Skin epidermis (tissue), 12 donors: Measurements from ENCODE around the gene GPR157.

Experiments
- H3K27ac ChIP-seq, 21 experiments: fragments of 200-600 bp; sonication (generic) in 11 of 21; one replicate each; pipeline ENCODE4 v1.5.0; 2020; ENCODE audit warnings: mild to moderate bottlenecking in 3 of 21, inconsistent platforms in 2 of 21, moderate library complexity in 2 of 21
- H3K4me3 ChIP-seq, 7 experiments: fragments of 200-600 bp; sonication (generic) in 2 of 7; one replicate each; pipeline ENCODE4 v1.5.0; 2020; ENCODE audit warnings: inconsistent platforms in 2 of 7, mild to moderate bottlenecking in 2 of 7, moderate library complexity in 1 of 7

GPR157 gene

DNA sequence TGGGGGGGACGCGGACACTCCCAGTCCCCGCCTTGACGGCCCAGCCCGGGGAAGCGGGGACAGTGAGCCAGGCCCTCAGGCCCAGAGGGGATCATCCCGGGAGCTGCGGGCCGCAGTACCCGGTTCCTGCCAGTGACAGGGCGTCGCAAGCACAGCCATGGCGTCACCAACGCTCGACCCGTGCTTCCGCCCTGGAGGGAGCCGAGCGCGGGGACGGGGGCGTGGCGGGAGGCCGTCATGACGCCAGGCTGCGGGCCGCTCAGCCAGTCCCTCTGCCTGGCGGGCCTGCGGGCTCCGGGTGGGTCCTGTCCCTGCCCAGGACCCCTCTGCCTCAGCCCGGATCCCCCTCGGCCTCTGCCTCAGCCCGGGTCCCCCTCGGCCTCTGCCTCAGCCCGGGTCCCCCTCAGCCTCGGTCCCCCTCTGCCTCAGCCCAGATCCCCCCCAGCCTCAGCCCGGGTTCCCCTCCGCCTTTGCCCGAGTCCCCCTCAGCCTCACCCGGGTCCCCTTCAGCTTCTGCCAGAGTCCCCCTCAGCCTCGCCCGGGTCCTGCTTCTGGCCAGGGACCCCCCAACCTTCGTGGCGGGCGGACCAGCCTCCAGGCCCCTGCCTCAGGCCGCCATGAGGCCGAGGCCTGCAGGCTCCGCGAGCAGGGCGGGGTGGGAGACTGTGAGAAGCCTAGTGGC, 57.2 kb downstream of the GPR157 start:
- Histone ChIP-seq H3K4me3 (no peak overlapping the region), H3K27ac (peak overlapping the region in 6 of 21 experiments; percentile 34 to 66 (median 37))

DNA sequence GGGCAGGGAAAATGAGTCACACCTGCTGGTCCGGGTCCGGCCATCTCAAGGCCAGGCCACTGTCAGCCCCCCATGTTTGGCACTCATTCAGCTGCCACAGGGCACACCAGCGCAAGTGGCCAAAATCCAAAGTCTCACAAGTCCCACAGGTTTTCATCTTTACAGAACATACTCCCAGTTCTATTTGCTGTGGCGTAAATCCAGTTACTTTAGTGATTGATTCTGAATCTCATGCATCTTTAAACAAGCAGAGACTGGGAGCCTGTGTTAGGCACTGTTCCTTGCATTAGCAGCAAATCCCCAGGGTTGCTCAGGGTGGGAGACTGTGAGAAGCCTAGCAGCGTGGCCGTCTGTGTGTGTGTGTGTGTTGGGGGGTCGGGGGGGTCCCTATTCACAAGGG, 58.4 kb downstream of the GPR157 start:
- H3K27ac ChIP-seq: peak overlapping the region in 9 of 21 experiments; percentile 22 to 84 (median 48)

DNA sequence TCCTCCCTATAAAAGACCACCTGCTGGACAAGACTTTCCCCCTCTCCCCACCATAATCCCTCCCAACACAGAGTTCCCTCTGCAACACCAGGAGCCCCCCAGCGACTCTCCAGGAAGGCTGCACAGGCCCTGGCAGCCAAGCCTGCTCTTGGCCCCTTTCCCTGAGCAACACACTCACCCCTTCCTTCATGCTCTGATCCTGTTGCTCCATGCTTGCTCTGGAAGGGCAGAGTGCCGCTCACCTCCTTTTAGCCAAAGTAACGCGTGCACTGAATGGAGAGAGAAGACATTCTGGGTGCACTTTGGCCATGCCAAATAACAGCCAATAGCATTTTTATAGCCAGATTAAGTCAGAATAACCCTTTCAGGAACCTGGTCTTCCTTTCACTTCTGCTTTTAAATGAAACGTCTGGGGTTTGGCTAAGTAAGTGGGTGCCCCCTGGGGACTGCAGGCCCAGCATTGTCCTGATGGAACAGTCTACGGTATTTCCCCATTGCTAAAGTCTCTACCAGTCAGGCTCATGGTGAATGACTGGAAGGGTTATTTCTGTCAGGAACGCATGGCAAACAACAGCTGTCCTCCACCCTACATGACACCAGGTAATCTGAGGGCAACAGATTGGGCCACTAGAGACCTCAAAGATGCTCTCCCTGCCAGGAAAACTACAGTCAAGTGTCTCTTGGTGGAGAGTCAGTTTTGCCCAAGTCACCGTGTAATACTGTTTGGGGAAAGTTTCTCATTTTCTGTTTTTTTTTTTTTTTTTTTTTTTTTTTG, 59.4 kb downstream of the GPR157 start, which contains the start of gene SLC2A5:
Gene SLC2A5 (minus strand): TSS at position 310 of the 775 bp plus-strand sequence. CDS start 99 bp downstream, at position 211.
- Histone ChIP-seq H3K27ac (peak within 1 kb of the TSS in 20 of 21 experiments; percentile 8 to 84 (median 46)), H3K4me3 (peak within 1 kb of the TSS in 1 of 7 experiments; percentile 5)

More for the DNA sequence above, 58.4 kb downstream of the GPR157 start:
- H3K4me3 ChIP-seq: no peak overlapping the region

DNA sequence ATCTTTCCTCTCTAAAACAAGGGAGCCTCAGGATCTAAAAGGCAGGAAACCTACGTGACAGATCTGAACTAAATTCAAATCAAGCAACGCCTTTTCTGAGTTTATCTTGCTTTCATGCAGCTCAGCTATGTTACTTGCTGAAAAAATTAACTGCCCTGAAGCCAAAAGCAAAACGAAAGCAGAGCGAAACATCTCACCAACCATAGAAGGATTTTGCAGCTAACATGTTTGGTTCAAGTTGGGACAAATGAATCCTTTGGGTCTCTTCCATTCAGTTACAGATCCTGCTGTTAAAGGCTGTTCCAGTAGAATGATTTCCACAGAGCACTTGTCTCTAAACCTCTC, 59.9 kb downstream of the GPR157 start:
- H3K27ac ChIP-seq: peak overlapping the region in 19 of 21 experiments; percentile 8 to 84 (median 48)
- no peak overlapping the region for H3K4me3 ChIP-seq

DNA sequence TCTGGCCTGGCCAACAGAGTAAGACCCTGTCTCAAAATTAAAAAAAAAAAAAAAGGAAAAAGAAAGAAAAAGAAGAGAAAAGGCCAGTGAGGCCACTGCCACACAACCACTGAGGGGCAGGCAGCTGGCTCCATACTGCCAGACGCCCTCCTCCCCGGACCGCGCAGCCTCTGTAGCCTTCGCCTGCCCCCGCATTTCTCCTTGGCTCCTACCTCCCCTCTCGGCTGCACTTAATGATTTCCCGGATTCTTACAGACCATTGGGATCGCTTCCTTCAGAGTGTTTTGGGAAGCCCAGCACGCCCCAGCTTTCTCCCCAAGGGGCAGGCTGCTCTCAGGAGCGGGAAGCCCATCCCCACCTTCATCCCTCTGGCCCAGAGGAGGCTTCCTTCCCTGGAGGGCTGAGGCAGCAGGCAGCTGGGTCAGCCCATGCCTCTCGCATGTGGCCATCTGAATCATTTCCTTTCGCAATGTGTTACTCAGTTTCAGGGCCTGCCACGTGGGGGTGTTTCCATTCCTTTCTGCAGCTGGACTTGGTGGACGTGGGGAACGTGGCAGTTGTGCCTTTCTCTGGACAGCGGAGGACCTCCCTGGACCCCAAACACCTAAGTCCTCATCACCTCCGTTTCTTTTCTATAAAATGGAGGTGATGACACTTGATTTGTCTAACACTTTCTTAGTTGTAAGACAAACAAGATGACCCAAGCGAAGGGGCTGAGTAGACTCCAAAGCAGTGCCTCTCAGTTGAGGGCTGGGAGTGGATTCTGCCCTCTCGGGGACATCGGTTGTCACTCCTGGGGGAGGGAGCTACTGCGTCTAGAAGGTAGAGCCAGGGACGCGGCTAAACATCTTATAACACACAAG, 61.7 kb downstream of the GPR157 start:
- Histone ChIP-seq H3K27ac (peak overlapping the region in 10 of 21 experiments; percentile 4 to 77 (median 48)), H3K4me3 (no peak overlapping the region)

DNA sequence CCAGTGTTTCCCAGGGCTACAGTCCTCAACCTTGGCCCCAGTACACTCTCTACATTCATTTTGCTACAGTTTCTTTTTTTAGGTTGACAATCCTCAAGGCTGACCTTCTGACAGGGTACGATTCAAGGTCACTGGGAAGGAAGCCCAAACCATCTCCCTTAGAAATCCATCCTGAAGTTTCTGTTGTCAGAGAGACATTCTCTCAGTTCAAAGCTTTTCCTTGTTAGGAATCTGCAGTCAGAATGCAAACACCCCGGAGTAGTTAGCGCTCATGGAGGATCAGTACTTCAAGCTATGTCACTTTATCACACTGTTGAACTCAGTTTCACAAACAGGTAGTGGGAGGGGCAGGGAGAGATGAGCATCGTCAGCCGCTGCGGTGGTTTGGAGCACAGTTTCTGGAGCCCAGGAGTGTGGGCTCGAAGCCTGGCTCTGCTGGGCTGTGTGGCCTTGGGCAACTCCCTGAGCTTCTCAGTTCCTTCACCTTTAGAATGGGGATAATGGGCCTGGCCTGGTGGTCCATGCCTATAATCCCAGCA, 63.6 kb downstream of the GPR157 start:
- H3K27ac ChIP-seq: peak overlapping the region in 4 of 21 experiments; percentile 7 to 40 (median 29)
- no peak overlapping the region for H3K4me3 ChIP-seq

DNA sequence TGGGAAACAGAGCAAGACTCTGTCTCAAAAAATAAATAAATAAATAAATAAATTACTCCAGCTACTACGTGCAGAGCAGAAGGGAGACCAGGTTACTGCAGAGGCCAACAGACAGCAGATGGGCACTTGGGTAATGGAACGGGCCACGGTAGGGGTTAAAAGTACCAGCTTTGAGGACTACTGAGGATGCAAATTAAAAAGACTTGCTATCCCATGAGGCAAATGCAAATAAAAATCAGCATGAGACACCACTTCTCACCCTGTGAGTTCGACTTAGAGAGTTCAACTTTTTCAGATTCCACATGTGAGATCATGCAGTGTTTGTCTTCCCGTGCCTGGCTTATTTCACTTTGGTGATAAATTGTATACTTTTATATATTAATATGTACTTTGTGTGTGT, 66.1 kb downstream of the GPR157 start:
- Histone ChIP-seq H3K4me3 (no peak overlapping the region), H3K27ac (no peak overlapping the region)

DNA sequence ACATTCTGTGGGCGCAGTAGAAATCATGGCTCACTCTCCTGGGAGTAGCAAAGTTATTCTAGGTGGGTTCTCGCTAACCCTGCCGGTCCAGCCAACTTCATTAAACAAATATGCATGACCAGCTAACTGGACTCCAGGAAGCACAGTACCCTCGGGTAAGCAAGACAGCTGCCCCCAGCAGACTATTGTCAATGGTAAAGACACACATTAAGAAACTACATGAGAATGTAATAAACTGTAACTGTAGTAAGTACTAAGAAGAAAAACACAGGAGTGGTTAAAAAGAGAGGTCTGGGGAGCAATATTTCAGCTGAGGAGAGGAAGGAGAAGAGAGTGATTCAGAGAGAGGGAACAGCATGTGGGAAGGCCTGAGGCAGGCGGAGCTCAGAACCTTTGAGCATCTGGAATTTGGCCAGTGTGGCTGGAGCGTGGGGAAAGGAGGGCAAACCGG, 66.9 kb downstream of the GPR157 start:
- Histone ChIP-seq H3K27ac (peak overlapping the region in 4 of 21 experiments; percentile 11 to 50 (median 30)), H3K4me3 (no peak overlapping the region)

DNA sequence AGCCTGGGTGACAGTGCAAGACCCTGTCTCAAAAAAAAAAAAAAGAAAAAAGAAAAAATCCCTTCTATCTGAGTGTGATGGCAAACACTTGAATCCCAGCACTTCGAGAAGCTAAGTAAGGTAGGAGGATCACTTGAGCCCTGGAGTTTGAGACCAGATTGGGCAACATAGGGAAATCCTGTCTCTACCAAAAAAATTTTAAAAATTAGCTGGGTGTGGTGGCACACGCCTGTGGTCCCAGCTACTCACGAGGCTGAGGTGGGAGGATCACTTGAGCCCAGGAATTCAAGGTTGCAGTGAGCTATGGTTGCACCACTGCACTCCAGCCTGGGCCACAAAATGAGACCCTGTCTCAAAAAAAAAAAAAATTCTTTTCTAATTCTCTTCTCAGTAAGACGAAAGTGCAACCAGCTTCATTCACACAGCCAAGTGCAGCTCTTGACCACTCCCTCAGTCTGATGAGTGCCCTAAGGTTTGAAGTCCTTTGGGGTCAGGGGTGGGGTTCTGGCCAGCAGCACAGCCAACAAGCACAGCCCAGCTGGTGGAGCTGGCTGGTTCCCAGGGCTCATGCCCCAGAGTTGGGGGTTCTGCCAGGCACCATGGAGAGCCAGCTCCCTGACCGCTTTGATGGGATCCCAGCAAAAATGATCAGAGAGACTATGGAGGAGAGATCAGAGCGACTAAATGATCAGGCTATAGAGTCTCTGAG, 67.5 kb downstream of the GPR157 start:
- Histone ChIP-seq H3K27ac (peak overlapping the region in 3 of 21 experiments; percentile 16 to 50 (median 43)), H3K4me3 (no peak overlapping the region)

DNA sequence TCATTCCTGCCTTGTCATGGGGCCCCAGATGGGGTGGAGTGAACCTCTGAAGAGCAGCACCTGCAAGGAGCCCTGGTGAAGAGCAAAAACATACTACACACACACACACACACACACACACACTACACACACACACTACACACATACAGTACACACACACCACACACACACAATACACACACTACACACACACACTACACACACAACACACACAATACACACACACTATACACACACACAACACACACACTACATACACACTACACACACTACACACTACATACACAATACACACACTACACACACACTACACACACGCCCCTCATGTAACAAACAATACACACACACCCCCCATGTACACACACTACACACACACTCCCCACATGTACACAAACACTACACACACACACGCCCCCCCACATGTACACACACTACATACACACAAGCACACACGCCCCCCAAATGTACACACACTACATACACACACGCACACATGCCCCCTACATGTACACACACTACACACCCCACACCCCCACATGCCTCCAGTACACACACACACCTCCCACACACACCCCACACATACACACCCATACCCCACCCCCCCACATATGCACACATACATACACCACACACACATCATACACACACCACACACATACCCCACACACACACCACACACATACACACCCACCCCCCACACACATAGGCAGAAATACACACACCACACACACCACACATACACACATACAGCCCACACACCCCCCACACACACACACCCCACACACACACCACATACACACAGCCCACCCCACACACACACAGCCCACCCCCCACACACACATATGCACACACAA, 68.8 kb downstream of the GPR157 start:
- H3K27ac ChIP-seq: no peak overlapping the region
- no peak overlapping the region for H3K4me3 ChIP-seq

DNA sequence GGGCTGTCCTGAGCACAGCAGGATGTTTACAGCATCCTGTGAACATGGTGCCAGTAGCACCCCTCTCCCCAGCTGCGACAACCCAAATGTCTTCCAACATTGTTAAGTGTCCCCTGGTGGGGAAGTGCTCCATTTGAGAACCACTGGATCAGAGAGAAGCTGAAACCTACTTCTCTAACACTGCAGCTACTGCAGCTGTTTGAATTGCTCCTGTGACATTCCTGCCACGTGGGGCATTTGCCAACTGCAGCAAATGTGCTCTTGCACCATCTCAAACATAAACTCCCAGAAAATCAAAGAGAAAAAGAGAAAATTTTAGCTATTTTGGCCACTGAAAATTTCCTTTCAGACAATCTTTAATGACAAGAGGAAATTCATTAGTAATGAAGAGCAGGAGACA, 70.4 kb downstream of the GPR157 start:
- H3K27ac ChIP-seq: no peak overlapping the region
- H3K4me3 ChIP-seq: no peak overlapping the region

DNA sequence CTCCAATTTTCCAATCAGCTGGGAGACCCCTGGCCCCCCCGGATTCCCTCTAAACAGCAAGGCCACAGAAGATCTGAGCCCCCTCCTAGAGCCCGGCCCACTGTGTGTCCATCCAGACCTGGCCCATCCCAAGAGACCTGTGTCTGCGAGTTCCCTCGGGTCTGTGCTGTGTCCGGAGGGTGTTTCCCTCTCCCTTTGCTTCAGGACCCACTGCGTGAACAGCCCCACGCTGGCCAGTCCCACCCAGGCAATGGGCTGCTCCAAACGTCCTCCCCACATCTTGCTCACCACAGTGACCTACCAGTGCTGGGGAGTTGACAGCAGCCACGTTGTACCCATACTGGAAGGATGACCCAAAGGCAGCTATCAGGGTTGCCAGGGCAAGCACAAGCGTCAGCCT, 71.1 kb downstream of the GPR157 start:
- Histone ChIP-seq H3K27ac (no peak overlapping the region), H3K4me3 (no peak overlapping the region)

DNA sequence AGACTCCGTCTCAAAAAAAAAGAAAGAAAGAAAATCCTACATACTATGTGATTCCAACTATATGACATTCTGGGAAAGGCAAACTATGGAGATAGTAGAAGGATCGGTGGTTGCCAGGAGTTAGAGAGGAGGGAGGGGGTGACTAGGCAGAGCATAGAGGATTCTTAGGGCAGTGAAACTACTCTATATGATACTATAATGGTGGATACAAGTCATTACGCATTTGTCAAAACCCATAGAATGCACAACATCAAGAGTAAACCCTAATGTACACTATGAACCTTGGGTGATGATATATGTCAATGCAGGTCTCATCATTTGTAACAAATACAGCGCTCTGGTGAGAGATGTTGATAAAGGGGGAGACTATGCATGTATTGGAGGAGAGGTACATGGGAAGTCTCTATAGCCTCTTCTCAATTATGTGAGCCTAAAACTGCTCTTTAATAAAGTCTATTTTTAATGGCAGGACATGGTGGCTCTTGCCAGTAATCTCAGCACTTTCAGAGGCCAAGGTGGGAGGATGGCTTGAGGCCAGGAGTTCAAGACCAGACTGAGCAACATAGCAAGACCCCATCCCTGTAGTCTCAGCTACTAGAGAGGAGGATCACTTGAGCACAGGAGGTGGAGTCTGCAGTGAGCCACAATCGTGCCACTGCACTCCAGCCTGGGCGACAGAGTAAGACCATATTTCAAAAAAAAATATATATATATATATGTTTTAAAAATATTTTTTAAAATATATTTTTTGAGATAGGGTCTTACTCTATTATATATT, 76.4 kb downstream of the GPR157 start:
- Histone ChIP-seq H3K27ac (no peak overlapping the region), H3K4me3 (no peak overlapping the region)

DNA sequence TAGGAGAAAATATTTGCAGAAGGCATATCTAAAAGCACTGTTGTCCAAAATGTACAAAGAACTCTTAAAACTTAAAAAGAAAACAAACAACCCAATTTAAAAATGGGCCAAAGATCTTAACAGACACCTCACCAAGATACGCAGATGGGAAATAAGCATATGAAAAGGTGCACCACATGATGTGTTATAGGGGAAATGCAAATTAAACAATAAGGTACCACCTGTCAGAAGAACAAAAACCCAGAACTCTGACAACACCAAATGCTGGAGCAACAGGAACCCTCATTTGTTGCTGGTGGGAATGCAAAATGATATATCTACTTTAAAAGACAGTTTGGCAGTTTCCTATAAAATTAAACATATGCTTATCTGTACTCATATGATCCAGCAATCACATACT, 77.5 kb downstream of the GPR157 start:
- H3K4me3 ChIP-seq: no peak overlapping the region
- H3K27ac ChIP-seq: no peak overlapping the region

DNA sequence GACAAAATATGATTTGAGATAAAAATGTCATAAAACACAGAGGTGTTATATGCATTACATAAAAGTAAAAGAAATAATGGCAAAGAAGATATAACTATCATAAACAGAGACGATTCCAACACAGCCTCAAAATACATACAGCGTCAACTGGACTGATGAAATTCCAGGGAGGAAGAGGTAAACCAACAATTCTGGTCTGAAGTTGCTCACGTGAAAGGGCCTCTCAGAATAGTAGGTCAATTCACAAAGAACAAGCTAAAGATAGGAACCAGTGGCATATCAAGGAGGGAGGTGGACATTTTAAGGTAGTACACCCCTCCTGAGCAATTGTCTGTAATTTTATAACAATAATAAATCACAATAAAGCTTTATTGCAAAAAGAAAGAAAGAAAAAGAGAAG, 78.1 kb downstream of the GPR157 start:
- Histone ChIP-seq H3K27ac (no peak overlapping the region), H3K4me3 (no peak overlapping the region)
